Stomach (tissue), 9 donors: ENCODE results near the gene GLP2R. TPM values are rescaled to one million over a fixed set of nuclear protein-coding genes. Genes with fewer than 3 reads are reported as not detected.
A peak's percentile ranks its signal among the peaks of the same experiment; 100 is the strongest.

ENCODE experiments used
- DNase-seq, 2 donors: peaks; one replicate each; pipeline versions ENCODE4 v3.0.0 to v3.0.0-alpha.2; 2013 to 2019
- H3K27ac ChIP-seq, 5 donors: fragments of 200-600 bp in 4 of 5; sonication (generic) in 4 of 5; one replicate each; pipeline ENCODE4 v1.5.1; 2013 to 2019; ENCODE audit warnings: mild to moderate bottlenecking in 1 of 5, moderate library complexity in 1 of 5
- H3K27me3 ChIP-seq, 3 donors: fragments of 200-600 bp; sonication (generic); one replicate each; pipeline ENCODE4 v1.5.1; 2017 to 2019; ENCODE audit warnings: mixed run types in 1 of 3
- H3K36me3 ChIP-seq, 4 donors: fragments of 200-600 bp; sonication (generic); 1 replicate in 3 of 4; 2 replicates in 1 of 4; pipeline ENCODE4 v1.5.1; 2016 to 2019
- H3K4me1 ChIP-seq, 4 donors: fragments of 200-600 bp; sonication (generic); one replicate each; pipeline ENCODE4 v1.5.1; 2016 to 2019
- H3K4me3 ChIP-seq, 4 donors: fragments of 200-600 bp; sonication (generic) in 3 of 4; one replicate each; pipeline ENCODE4 v1.5.1; 2016 to 2019; ENCODE audit warnings: mild to moderate bottlenecking in 1 of 4
- H3K9me3 ChIP-seq, 4 donors: fragments of 200-600 bp; sonication (generic); one replicate each; pipeline ENCODE4 v1.5.1; 2016 to 2019
- CTCF ChIP-seq, 7 experiments: fragments of 450-650 bp in 4 of 7; fragments of 200-600 bp in 3 of 7; sonication (generic) in 3 of 7; IDR thresholded peaks; one replicate each; pipeline ENCODE4 v1.5.1; 2016 to 2019; ENCODE audit warnings: antibody characterized with exemption in 7 of 7, control low read depth in 2 of 7, mild to moderate bottlenecking in 1 of 7
- EP300 ChIP-seq: sonication (generic); formaldehyde crosslinking; IDR thresholded peaks from one replicate; pipeline ENCODE4 v1.6.1; 2017; ENCODE audit warnings: antibody characterized with exemption
- POLR2A ChIP-seq, 4 donors: fragments of 450-650 bp; IDR thresholded peaks; one replicate each; pipeline ENCODE4 v1.6.1; 2016; ENCODE audit warnings: antibody characterized with exemption in 4 of 4, control low read depth in 2 of 4, mild to moderate bottlenecking in 1 of 4, moderate library complexity in 1 of 4
- POLR2AphosphoS5 ChIP-seq, 3 donors: sonication (generic); formaldehyde crosslinking; IDR thresholded peaks; one replicate each; pipeline ENCODE4 v1.6.1; 2016; ENCODE audit warnings: antibody characterized with exemption in 3 of 3
- WGBS, 5 donors: extraction: QIAGEN DNeasy Blood & Tissue Kit in 3 of 5; methylation state at CpG; one replicate each; pipeline versions ENCODE4 v1.1.5 to v1.1.7; 2013 to 2018; 5-methylcytosine and 5-hydroxymethylcytosine counted together
- intact Hi-C: fragments of 100-400 bp; cut with DNase I; formaldehyde crosslinking; loops from one replicate; pipeline ENCODE4 v1.15.1; 2023; ENCODE audit warnings: low total_unique reads
- polyA plus RNA-seq, 3 donors: library from polyadenylated mRNA; stranded (reverse); fragments of 200-250 nt; gene quantifications; one replicate each; pipeline ENCODE4 v1.2.3, GENCODE V29; 2013
- total RNA-seq, 5 donors: library from RNA; depleted of rRNA; stranded (reverse); fragments of >200 nt; gene quantifications; one replicate each; pipeline versions ENCODE4 v1.1.0 to v1.2.3, GENCODE V29; 2014 to 2016
- donor health status: healthy with polysubstance abuse.
- donor health status: Bipolar disorder and iron deficiency.
- donor health status: healthy.

GLP2R gene
- total and polyA plus RNA-seq, 8 donors = 0.40 to 15.4 (median 5.8) TPM

GRCh38 chr17:9814337-9814945, 11.3 kb upstream of the GLP2R start:
- no peak for DNase-seq
- intact Hi-C loops = no loop called here
- Histone ChIP-seq H3K4me3 (no peak overlapping the region), H3K27ac (no peak overlapping the region), H3K27me3 (peaks cover 0 to 30% (median 0%) of the 10 kb centered on the region in 3 donors), H3K36me3 (no peaks in the 10 kb centered on the region), H3K4me1 (no peaks in the 10 kb centered on the region), H3K9me3 (no peaks in the 10 kb centered on the region)
- TF ChIP-seq POLR2A (IDR thresholded peaks at IDR 0.05) = no peak
- TF ChIP-seq EP300 = no peak
- no peak for TF ChIP-seq CTCF (IDR thresholded peaks at IDR 0.05)
- TF ChIP-seq POLR2AphosphoS5 (IDR thresholded peaks at IDR 0.05) = no peak
- WGBS, 5 donors = 65 to 81% (median 77%) methylated on average over 14 of the region's 14 CpGs

DNA sequence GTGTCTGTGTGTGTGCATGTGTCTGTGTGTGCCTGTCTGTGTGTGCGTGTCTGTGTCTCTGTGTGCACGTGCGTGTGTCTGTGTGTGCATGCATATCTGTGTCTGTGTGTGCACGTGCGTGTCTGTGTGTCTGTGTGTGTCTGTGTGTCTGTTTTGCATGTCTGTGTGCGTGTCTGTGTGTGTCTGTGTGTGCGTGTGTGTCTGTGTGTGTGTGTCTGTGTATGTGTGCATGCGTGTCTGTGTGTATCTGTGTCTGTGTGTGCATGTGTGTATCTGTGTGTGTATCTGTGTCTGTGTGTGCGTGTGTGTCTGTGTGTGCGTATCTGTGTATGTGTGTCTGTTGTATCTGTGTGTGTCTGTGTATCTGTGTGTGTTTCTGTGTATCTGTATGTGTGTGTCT, 9.3 kb upstream of the GLP2R start:
- whole genome bisulfite sequencing, 5 donors = 63 to 86% (median 77%) methylated on average over 8 to 10 of the region's 10 CpGs
- no peak overlapping the region for H3K27ac ChIP-seq
- H3K9me3 ChIP-seq = no peaks in the 10 kb centered on the region
- H3K4me1 ChIP-seq = no peaks in the 10 kb centered on the region
- no peak overlapping the region for H3K4me3 ChIP-seq
- peaks cover 0 to 11% (median 0%) of the 10 kb centered on the region in 3 donors for H3K27me3 ChIP-seq
- DNase-seq = no peak
- intact Hi-C loops = no loop called here
- no peaks in the 10 kb centered on the region for H3K36me3 ChIP-seq
- TF ChIP-seq POLR2AphosphoS5 (IDR thresholded peaks at IDR 0.05) = no peak
- TF ChIP-seq CTCF (IDR thresholded peaks at IDR 0.05) = no peak
- TF ChIP-seq POLR2A (IDR thresholded peaks at IDR 0.05) = no peak
- TF ChIP-seq EP300 = no peak

DNA sequence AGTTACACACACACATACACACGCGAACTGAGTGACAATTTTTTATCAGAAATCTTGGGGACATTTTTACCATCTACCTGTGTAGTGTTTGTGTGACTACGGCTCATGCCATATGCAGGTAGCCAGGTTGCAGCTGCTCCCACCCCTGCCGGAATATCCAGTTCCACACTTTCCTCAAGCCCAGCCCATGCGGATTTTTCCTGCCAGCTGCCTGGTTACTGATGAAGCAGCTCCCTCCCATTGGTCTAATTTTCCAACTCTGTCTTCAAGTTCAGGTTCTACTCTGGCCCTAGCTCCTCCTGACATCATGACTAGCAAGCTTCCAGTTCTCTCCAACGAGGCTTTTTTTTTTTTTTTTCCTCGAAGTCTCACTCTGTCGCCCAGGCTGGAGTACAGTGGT, 8.6 kb upstream of the GLP2R start:
- intact Hi-C loops = no loop called here
- Histone ChIP-seq H3K36me3 (no peaks in the 10 kb centered on the region), H3K4me1 (no peaks in the 10 kb centered on the region), H3K9me3 (no peaks in the 10 kb centered on the region), H3K4me3 (no peak overlapping the region), H3K27me3 (peaks cover 0 to 11% (median 0%) of the 10 kb centered on the region in 3 donors), H3K27ac (no peak overlapping the region)
- WGBS, 5 donors = 44 to 47% (median 46%) methylated on average over 8 of the region's 8 CpGs
- DNase-seq = peak; percentile 37 to 85
- TF ChIP-seq EP300 (no peak), POLR2AphosphoS5 (IDR thresholded peaks at IDR 0.05) (no peak), POLR2A (IDR thresholded peaks at IDR 0.05) (no peak), CTCF (IDR thresholded peaks at IDR 0.05) (no peak)

DNA sequence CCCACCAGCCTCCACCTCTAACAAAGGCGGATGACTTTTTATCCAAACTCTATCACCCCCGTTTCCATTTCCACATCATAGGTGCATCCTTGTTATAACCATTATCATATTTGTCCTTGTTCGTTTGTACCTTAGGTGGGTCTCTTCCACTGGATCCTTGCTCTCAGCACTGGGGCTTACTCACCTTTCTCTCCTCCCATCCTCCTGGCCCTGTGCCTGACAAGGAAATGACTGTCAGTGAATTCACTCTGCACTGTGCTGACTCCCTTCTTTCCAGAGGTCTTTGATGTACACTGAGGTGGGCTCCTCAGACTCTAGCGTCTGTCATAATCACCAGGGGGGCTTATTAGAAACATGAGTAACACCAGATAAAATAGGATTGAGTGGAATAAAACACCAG, 7.0 kb upstream of the GLP2R start:
- H3K36me3 ChIP-seq = no peaks in the 10 kb centered on the region
- H3K27me3 ChIP-seq = peaks cover 0 to 10% (median 0%) of the 10 kb centered on the region in 3 donors
- TF ChIP-seq CTCF (IDR thresholded peaks at IDR 0.05) = no peak
- no peak for TF ChIP-seq POLR2A (IDR thresholded peaks at IDR 0.05)
- no peak for TF ChIP-seq POLR2AphosphoS5 (IDR thresholded peaks at IDR 0.05)
- no peak for TF ChIP-seq EP300
- no peak overlapping the region for H3K4me3 ChIP-seq
- no peak overlapping the region for H3K27ac ChIP-seq
- H3K4me1 ChIP-seq = no peaks in the 10 kb centered on the region
- no peak for DNase-seq
- WGBS, 5 donors = 55 to 75% (median 73%) methylated on average over 4 of the region's 4 CpGs
- intact Hi-C loops = no loop called here
- no peaks in the 10 kb centered on the region for H3K9me3 ChIP-seq
